ENCODE results near the gene DERL3. TPM values are rescaled to one million over a fixed set of nuclear protein-coding genes. Genes with fewer than 3 reads are reported as not detected.

Gene DERL3
- polyA plus RNA-seq, 1 experiment, result 0.27 TPM

GRCh38 chr22:23812378-23812777 is 26.4 kb downstream of the DERL3 start:
- Histone ChIP-seq H3K4me3 (ENCODE audit: low read depth, low read length) (no peak overlapping the region), H3K27me3 (ENCODE audit: control insufficient read depth, insufficient read depth, low read length) (no peaks in the 10 kb centered on the region), H3K27ac (ENCODE audit: low read depth, low read length) (no peak overlapping the region), H3K9me3 (ENCODE audit: control insufficient read depth, insufficient read depth, low read length) (no peaks in the 10 kb centered on the region)
- TF ChIP-seq CTCF (IDR thresholded peaks at IDR 0.05; ENCODE audit: low read depth, low read length), result no peak
- ChIA-PET CTCF (interaction anchor here (0.6 to 2.7 kb wide), 3 partner anchors 37 to 75 kb away, joined by 3 to 12 read pairs (median 4); no protein-coding TSS in a partner anchor), POLR2A (interaction anchor here (0.6 kb wide), 1 partner anchor 829 kb away, joined by 3 read pairs; no protein-coding TSS in a partner anchor)
- no peak for DNase-seq (ENCODE audit: low read depth, low spot score)

GRCh38 chr22:23806837-23807236 is 32.0 kb downstream of the DERL3 start:
- no peak for TF ChIP-seq CTCF (IDR thresholded peaks at IDR 0.05; ENCODE audit: low read depth, low read length)
- H3K27ac ChIP-seq (ENCODE audit: low read depth, low read length), result no peak overlapping the region
- CTCF ChIA-PET, result no interaction called here
- POLR2A ChIA-PET, result no interaction called here
- no peak overlapping the region for H3K4me3 ChIP-seq (ENCODE audit: low read depth, low read length)
- H3K9me3 ChIP-seq (ENCODE audit: control insufficient read depth, insufficient read depth, low read length), result no peaks in the 10 kb centered on the region
- no peak for DNase-seq (ENCODE audit: low read depth, low spot score)
- H3K27me3 ChIP-seq (ENCODE audit: control insufficient read depth, insufficient read depth, low read length), result no peaks in the 10 kb centered on the region

- Histone ChIP-seq H3K27me3 (ENCODE audit: control insufficient read depth, insufficient read depth, low read length) (no peaks in the 10 kb centered on the region), H3K4me3 (ENCODE audit: low read depth, low read length) (no peak overlapping the region), H3K9me3 (ENCODE audit: control insufficient read depth, insufficient read depth, low read length) (no peaks in the 10 kb centered on the region), H3K27ac (ENCODE audit: low read depth, low read length) (no peak overlapping the region)
- no peak for DNase-seq (ENCODE audit: low read depth, low spot score)
- POLR2A ChIA-PET, result no interaction called here
- CTCF ChIA-PET, result no interaction called here
- no peak for TF ChIP-seq CTCF (IDR thresholded peaks at IDR 0.05; ENCODE audit: low read depth, low read length)
These were observed 34.0 kb downstream of the DERL3 start for GRCh38 chr22:23804781-23805291.

- Histone ChIP-seq H3K27ac (ENCODE audit: low read depth, low read length) (no peak overlapping the region), H3K9me3 (ENCODE audit: control insufficient read depth, insufficient read depth, low read length) (no peaks in the 10 kb centered on the region), H3K27me3 (ENCODE audit: control insufficient read depth, insufficient read depth, low read length) (no peaks in the 10 kb centered on the region), H3K4me3 (ENCODE audit: low read depth, low read length) (no peak overlapping the region)
- POLR2A ChIA-PET, result no interaction called here
- TF ChIP-seq CTCF (IDR thresholded peaks at IDR 0.05; ENCODE audit: low read depth, low read length), result no peak
- DNase-seq (ENCODE audit: low read depth, low spot score), result no peak
- CTCF ChIA-PET, result no interaction called here
These were observed 35.6 kb downstream of the DERL3 start for GRCh38 chr22:23803001-23803819.

- DNase-seq (ENCODE audit: low read depth, low spot score), result no peak
- Histone ChIP-seq H3K27ac (ENCODE audit: low read depth, low read length) (no peak overlapping the region), H3K27me3 (ENCODE audit: control insufficient read depth, insufficient read depth, low read length) (no peaks in the 10 kb centered on the region), H3K9me3 (ENCODE audit: control insufficient read depth, insufficient read depth, low read length) (no peaks in the 10 kb centered on the region), H3K4me3 (ENCODE audit: low read depth, low read length) (no peak overlapping the region)
- ChIA-PET POLR2A (no interaction called here), CTCF (no interaction called here)
- no peak for TF ChIP-seq CTCF (IDR thresholded peaks at IDR 0.05; ENCODE audit: low read depth, low read length)
These were observed 36.9 kb downstream of the DERL3 start for GRCh38 chr22:23801886-23802377.

All from AG04450 (cell line).